Fibroblast of lung (primary cell): ENCODE data around the gene OAS1. TPM values are rescaled to one million over a fixed set of nuclear protein-coding genes. Genes with fewer than 3 reads are reported as not detected.

Experiments
- DNase-seq, 2 donors: peaks; one replicate each; pipeline versions ENCODE4 v3.0.0 to v3.0.0-alpha.2; 2010; ENCODE audit warnings: low read depth in 2 of 2
- H2AFZ ChIP-seq: 2 replicates; pipeline ENCODE4 v1.5.1; 2012; ENCODE audit warnings: low read length, control low read depth, inconsistent platforms
- H3K27ac ChIP-seq: 2 replicates; pipeline ENCODE4 v1.5.1; 2011; ENCODE audit warnings: low read length, control low read depth; ENCODE audit not compliant: insufficient read depth
- H3K27me3 ChIP-seq: 2 replicates; pipeline ENCODE4 v1.5.1; 2011; ENCODE audit warnings: mild to moderate bottlenecking, low read length; ENCODE audit not compliant: control insufficient read depth, insufficient read depth
- H3K36me3 ChIP-seq: 2 replicates; pipeline ENCODE4 v1.5.1; 2011; ENCODE audit warnings: low read length; ENCODE audit not compliant: control insufficient read depth, insufficient read depth
- H3K4me1 ChIP-seq: 2 replicates; pipeline ENCODE4 v1.5.1; 2011; ENCODE audit warnings: low read length; ENCODE audit not compliant: control insufficient read depth, insufficient read depth; ENCODE audit errors: extremely low read depth
- H3K4me2 ChIP-seq: 2 replicates; pipeline ENCODE4 v1.5.1; 2011; ENCODE audit warnings: low read length, control low read depth; ENCODE audit not compliant: insufficient read depth; ENCODE audit errors: extremely low read depth
- H3K4me3 ChIP-seq, 4 experiments: fragments of 200-600 bp in 1 of 4; sonication (generic) in 1 of 4; replicated peaks in 1 of 4; 2 replicates each; pipeline ENCODE4 v1.5.1; 2011 to 2016; ENCODE audit warnings: low read length in 4 of 4, low read depth in 3 of 4, mild to moderate bottlenecking in 3 of 4, control low read depth in 2 of 4, inconsistent platforms in 1 of 4, mixed read lengths in 1 of 4; ENCODE audit not compliant: insufficient read depth in 1 of 4; ENCODE audit errors: control extremely low read depth in 1 of 4
- H3K79me2 ChIP-seq: 2 replicates; pipeline ENCODE4 v1.5.1; 2012; ENCODE audit warnings: mild to moderate bottlenecking, low read length, inconsistent platforms; ENCODE audit not compliant: control insufficient read depth, insufficient read depth
- H3K9ac ChIP-seq: 2 replicates; pipeline ENCODE4 v1.5.1; 2011; ENCODE audit warnings: mild to moderate bottlenecking, low read length, control low read depth; ENCODE audit not compliant: insufficient read depth
- H3K9me3 ChIP-seq: 2 replicates; pipeline ENCODE4 v1.5.1; 2012; ENCODE audit warnings: low read depth, low read length; ENCODE audit not compliant: control insufficient read depth, insufficient read depth
- H4K20me1 ChIP-seq: 2 replicates; pipeline ENCODE4 v1.5.1; 2011; ENCODE audit warnings: low read length; ENCODE audit not compliant: control insufficient read depth, insufficient read depth; ENCODE audit errors: extremely low read depth
- EZH2 ChIP-seq: IDR thresholded peaks from 2 replicates; pipeline ENCODE4 v1.5.1; 2012; ENCODE audit warnings: low read length, control low read depth, mild to moderate bottlenecking; ENCODE audit errors: missing control alignments
- polyA plus RNA-seq, 2 donors: library from polyadenylated mRNA; depleted of rRNA in 1 of 2; stranded (reverse) in 1 of 2; unstranded in 1 of 2; fragments of >200 nt; gene quantifications; 2 replicates each; pipeline ENCODE4 v1.2.1, GENCODE V29; 2011 to 2012; ENCODE audit warnings: missing spikeins in 1 of 2
- total RNA-seq: library from RNA; depleted of rRNA; stranded (reverse); fragments of >200 nt; gene quantifications from 2 replicates; pipeline ENCODE4 v1.2.1, GENCODE V29; 2014
- TF ChIP-seq, protein P1 (sequence below), 2 donors: IDR thresholded peaks in 1 of 2; conservative IDR thresholded peaks in 1 of 2; 1 replicate in 1 of 2; 2 replicates in 1 of 2; pipeline ENCODE4 v1.5.1; 2011 to 2012; ENCODE audit warnings: low read length in 2 of 2, control low read depth in 1 of 2, inconsistent platforms in 1 of 2, low read depth in 1 of 2, mild to moderate bottlenecking in 1 of 2

OAS1 gene
- total and polyA plus RNA-seq, 2 donors (not counting 1 experiment from before 2014, with no cell fraction given), result 1.8 to 2.0 TPM

GRCh38 chr12:112961074-112961473 is 54.3 kb downstream of the OAS1 start:
- H3K4me2 ChIP-seq, result no peak overlapping the region
- no peaks in the 10 kb centered on the region for H3K9me3 ChIP-seq
- H4K20me1 ChIP-seq, result no peaks in the 10 kb centered on the region
- TF ChIP-seq EZH2, result no peak
- TF ChIP-seq, protein P1, sequence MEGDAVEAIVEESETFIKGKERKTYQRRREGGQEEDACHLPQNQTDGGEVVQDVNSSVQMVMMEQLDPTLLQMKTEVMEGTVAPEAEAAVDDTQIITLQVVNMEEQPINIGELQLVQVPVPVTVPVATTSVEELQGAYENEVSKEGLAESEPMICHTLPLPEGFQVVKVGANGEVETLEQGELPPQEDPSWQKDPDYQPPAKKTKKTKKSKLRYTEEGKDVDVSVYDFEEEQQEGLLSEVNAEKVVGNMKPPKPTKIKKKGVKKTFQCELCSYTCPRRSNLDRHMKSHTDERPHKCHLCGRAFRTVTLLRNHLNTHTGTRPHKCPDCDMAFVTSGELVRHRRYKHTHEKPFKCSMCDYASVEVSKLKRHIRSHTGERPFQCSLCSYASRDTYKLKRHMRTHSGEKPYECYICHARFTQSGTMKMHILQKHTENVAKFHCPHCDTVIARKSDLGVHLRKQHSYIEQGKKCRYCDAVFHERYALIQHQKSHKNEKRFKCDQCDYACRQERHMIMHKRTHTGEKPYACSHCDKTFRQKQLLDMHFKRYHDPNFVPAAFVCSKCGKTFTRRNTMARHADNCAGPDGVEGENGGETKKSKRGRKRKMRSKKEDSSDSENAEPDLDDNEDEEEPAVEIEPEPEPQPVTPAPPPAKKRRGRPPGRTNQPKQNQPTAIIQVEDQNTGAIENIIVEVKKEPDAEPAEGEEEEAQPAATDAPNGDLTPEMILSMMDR (conservative IDR thresholded peaks at IDR 0.05 in 1 of 2, IDR thresholded peaks at IDR 0.05 in 1 of 2; ENCODE audit: low read depth in 1 of 2, low read length in 2 of 2), result no peak
- no peaks in the 10 kb centered on the region for H3K4me1 ChIP-seq
- H2AFZ ChIP-seq, result no peak overlapping the region
- no peak overlapping the region for H3K9ac ChIP-seq
- no peaks in the 10 kb centered on the region for H3K27me3 ChIP-seq
- H3K27ac ChIP-seq, result no peak overlapping the region
- no peaks in the 10 kb centered on the region for H3K36me3 ChIP-seq
- H3K79me2 ChIP-seq, result no peaks in the 10 kb centered on the region
- DNase-seq, result no peak
- H3K4me3 ChIP-seq, result no peak overlapping the region

- no peaks in the 10 kb centered on the region for H3K79me2 ChIP-seq
- H3K4me2 ChIP-seq, result no peak overlapping the region
- TF ChIP-seq, protein P1 (conservative IDR thresholded peaks at IDR 0.05 in 1 of 2, IDR thresholded peaks at IDR 0.05 in 1 of 2; ENCODE audit: low read depth in 1 of 2, low read length in 2 of 2), result no peak
- no peak for TF ChIP-seq EZH2
- no peak overlapping the region for H2AFZ ChIP-seq
- H3K9ac ChIP-seq, result no peak overlapping the region
- no peaks in the 10 kb centered on the region for H3K4me1 ChIP-seq
- H3K27ac ChIP-seq, result no peak overlapping the region
- H3K4me3 ChIP-seq, result no peak overlapping the region
- no peaks in the 10 kb centered on the region for H3K9me3 ChIP-seq
- no peaks in the 10 kb centered on the region for H3K27me3 ChIP-seq
- no peaks in the 10 kb centered on the region for H4K20me1 ChIP-seq
- no peak for DNase-seq
- no peaks in the 10 kb centered on the region for H3K36me3 ChIP-seq
Measured at GRCh38 chr12:112961536-112961935, 54.8 kb downstream of the OAS1 start.

- H2AFZ ChIP-seq, result no peak overlapping the region
- H3K9me3 ChIP-seq, result no peaks in the 10 kb centered on the region
- H3K27ac ChIP-seq, result no peak overlapping the region
- no peak overlapping the region for H3K9ac ChIP-seq
- no peaks in the 10 kb centered on the region for H3K36me3 ChIP-seq
- no peaks in the 10 kb centered on the region for H3K27me3 ChIP-seq
- TF ChIP-seq, protein P1 (conservative IDR thresholded peaks at IDR 0.05 in 1 of 2, IDR thresholded peaks at IDR 0.05 in 1 of 2; ENCODE audit: low read depth in 1 of 2, low read length in 2 of 2), result no peak
- no peak for TF ChIP-seq EZH2
- H3K79me2 ChIP-seq, result no peaks in the 10 kb centered on the region
- no peaks in the 10 kb centered on the region for H3K4me1 ChIP-seq
- H3K4me2 ChIP-seq, result no peak overlapping the region
- no peaks in the 10 kb centered on the region for H4K20me1 ChIP-seq
- DNase-seq, result no peak
- H3K4me3 ChIP-seq, result no peak overlapping the region
Measured at GRCh38 chr12:112962561-112962960, 55.8 kb downstream of the OAS1 start.
